OCI-LY7 (cell line): ENCODE measurements around the gene ZNF488. TPM values are rescaled to one million over a fixed set of nuclear protein-coding genes. Genes with fewer than 3 reads are reported as not detected.

Experiments used
- BruUV-seq: library from RNA; stranded (reverse); fragments of 400-500 nt; replicated peaks from 2 replicates; lab custom pipeline; 2021; lab: Mats Ljungman, UMichigan
- CTCF ChIA-PET: fragments of 300-600 bp; sonication (Branson Sonifier 250); formaldehyde crosslinking; loops from one replicate; lab custom pipeline; 2022; ENCODE audit warnings: antibody characterized with exemption; ENCODE audit not compliant: unreplicated experiment; lab: Charles Lee
- POLR2A ChIA-PET: fragments of 300-600 bp; sonication (Branson Sonifier 250); formaldehyde crosslinking; loops from one replicate; lab custom pipeline; 2022; ENCODE audit warnings: antibody characterized with exemption; lab: Charles Lee
- DNase-seq: peaks from one replicate; pipeline ENCODE4 v3.0.0-alpha.2; 2015; ENCODE audit warnings: low spot score
- H2AFZ ChIP-seq: fragments of 200-600 bp; sonication (generic), shearing (Covaris generic); 2 replicates; pipeline ENCODE4 v1.6.1; 2014; ENCODE audit warnings: mild to moderate bottlenecking, antibody characterized with exemption, low read length, moderate library complexity
- H3K27ac ChIP-seq: fragments of 200-600 bp; sonication (generic); 2 replicates; pipeline ENCODE4 v1.5.1; 2014; ENCODE audit warnings: mixed run types, low read depth, mild to moderate bottlenecking, moderate library complexity, low read length, inconsistent platforms; ENCODE audit not compliant: poor library complexity, severe bottlenecking
- H3K36me3 ChIP-seq: fragments of 200-600 bp; sonication (generic); 2 replicates; pipeline ENCODE4 v1.6.1; 2014; ENCODE audit warnings: mild to moderate bottlenecking, antibody characterized with exemption, low read length, moderate library complexity, mixed read lengths; ENCODE audit not compliant: insufficient read depth
- H3K4me1 ChIP-seq: fragments of 200-600 bp; sonication (generic); 2 replicates; pipeline ENCODE4 v1.5.1; 2014; ENCODE audit warnings: mild to moderate bottlenecking, low read length; ENCODE audit not compliant: insufficient read depth, poor library complexity, severe bottlenecking
- H3K4me2 ChIP-seq: fragments of 200-600 bp; sonication (generic); 2 replicates; pipeline ENCODE4 v1.6.1; 2014; ENCODE audit warnings: mild to moderate bottlenecking, low read length
- H3K4me3 ChIP-seq: fragments of 200-600 bp; sonication (generic); 2 replicates; pipeline ENCODE4 v1.5.1; 2014; ENCODE audit warnings: mild to moderate bottlenecking, low read depth, low read length; ENCODE audit not compliant: poor library complexity, severe bottlenecking
- H3K79me2 ChIP-seq: fragments of 200-600 bp; sonication (generic); 2 replicates; pipeline ENCODE4 v1.6.1; 2016; ENCODE audit warnings: low read depth, mild to moderate bottlenecking, low read length, moderate library complexity, mixed read lengths; ENCODE audit not compliant: insufficient read depth
- H3K9me2 ChIP-seq: fragments of 200-600 bp; sonication (generic); 2 replicates; pipeline ENCODE4 v1.6.1; 2016; ENCODE audit warnings: mild to moderate bottlenecking, low read length, mixed read lengths; ENCODE audit not compliant: insufficient read depth
- H3K9me3 ChIP-seq: fragments of 200-600 bp; sonication (generic); 2 replicates; pipeline ENCODE4 v1.6.1; 2014; ENCODE audit warnings: mild to moderate bottlenecking, mixed run types, low read length, mixed read lengths
- H4K20me1 ChIP-seq: fragments of 200-600 bp; sonication (generic); 2 replicates; pipeline ENCODE4 v1.6.1; 2014; ENCODE audit warnings: mild to moderate bottlenecking, antibody characterized with exemption, low read length, moderate library complexity, mixed read lengths; ENCODE audit not compliant: insufficient read depth
- CTCF ChIP-seq: fragments of 200-600 bp; sonication (generic); conservative IDR thresholded peaks from 2 replicates; pipeline ENCODE4 v1.5.1; 2014; ENCODE audit warnings: mild to moderate bottlenecking, antibody characterized with exemption, low read length, moderate library complexity, mixed read lengths
- EZH2phosphoT487 ChIP-seq: fragments of 200-600 bp; sonication (generic); IDR thresholded peaks from 2 replicates; pipeline ENCODE4 v1.6.1; 2018; ENCODE audit warnings: low read depth, borderline replicate concordance, mild to moderate bottlenecking, mixed run types, antibody characterized with exemption, low read length, moderate library complexity, mixed read lengths
- intact Hi-C: fragments of 100-400 bp; cut with micrococcal nuclease; formaldehyde crosslinking; loops from one replicate; pipeline ENCODE4 v1.10.0; 2022; ENCODE audit not compliant: unreplicated experiment
- total RNA-seq, 2 experiments: library from RNA; depleted of rRNA in 1 of 2; stranded (reverse); fragments of >200 nt in 1 of 2; shearing (Covaris generic) in 1 of 2; gene quantifications; 2 replicates each; pipeline ENCODE4 v1.2.3, GENCODE V29; 2014 to 2022

Gene ZNF488
- total RNA-seq, 2 experiments from 2014 or later, result 0.06 to 0.34 TPM

- Histone ChIP-seq H3K9me2 (no peaks in the 10 kb centered on the region), H3K36me3 (no peaks in the 10 kb centered on the region), H2AFZ (no peak overlapping the region), H4K20me1 (no peaks in the 10 kb centered on the region), H3K79me2 (no peaks in the 10 kb centered on the region), H3K4me1 (no peaks in the 10 kb centered on the region), H3K27ac (no peak overlapping the region), H3K9me3 (no peaks in the 10 kb centered on the region), H3K4me3 (no peak overlapping the region), H3K4me2 (no peak overlapping the region)
- ChIA-PET CTCF (no interaction called here), POLR2A (no interaction called here)
- TF ChIP-seq CTCF (no peak), EZH2phosphoT487 (no peak)
- DNase-seq, result no peak
- intact Hi-C loops, result no loop called here
- BruUV-seq, result no TSS peak
These were observed 25.0 kb downstream of the ZNF488 start for GRCh38 chr10:47359101-47359500.

DNA sequence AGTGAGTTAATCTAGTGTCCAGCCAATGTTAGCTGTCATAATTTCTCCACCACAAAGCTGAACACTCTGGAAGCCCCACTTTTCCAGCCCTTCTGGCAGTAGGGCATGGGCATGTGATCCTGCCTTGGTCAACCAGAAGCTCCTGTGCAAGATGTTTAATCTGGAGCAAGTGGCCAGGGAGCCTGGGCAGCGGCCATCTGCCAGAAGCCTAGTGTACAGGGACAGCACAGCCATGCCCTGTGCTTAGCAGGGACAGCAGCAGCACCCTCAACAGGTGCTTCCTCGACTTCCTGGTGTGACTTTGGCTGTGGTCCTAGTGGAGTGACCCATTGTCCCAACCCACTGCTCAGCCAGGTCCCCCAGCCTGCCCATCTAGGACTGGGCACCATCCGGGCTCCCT is 25.6 kb downstream of the ZNF488 start:
- no peak for TF ChIP-seq EZH2phosphoT487
- TF ChIP-seq CTCF, result no peak
- H3K36me3 ChIP-seq, result no peaks in the 10 kb centered on the region
- H3K9me2 ChIP-seq, result no peaks in the 10 kb centered on the region
- no peak for DNase-seq
- H3K4me1 ChIP-seq, result no peaks in the 10 kb centered on the region
- no peak overlapping the region for H3K4me2 ChIP-seq
- no peaks in the 10 kb centered on the region for H3K79me2 ChIP-seq
- ChIA-PET CTCF (no interaction called here), POLR2A (no interaction called here)
- H4K20me1 ChIP-seq, result no peaks in the 10 kb centered on the region
- intact Hi-C loops, result no loop called here
- no TSS peak for BruUV-seq
- no peaks in the 10 kb centered on the region for H3K9me3 ChIP-seq
- H3K27ac ChIP-seq, result no peak overlapping the region
- H3K4me3 ChIP-seq, result no peak overlapping the region
- H2AFZ ChIP-seq, result no peak overlapping the region

DNA sequence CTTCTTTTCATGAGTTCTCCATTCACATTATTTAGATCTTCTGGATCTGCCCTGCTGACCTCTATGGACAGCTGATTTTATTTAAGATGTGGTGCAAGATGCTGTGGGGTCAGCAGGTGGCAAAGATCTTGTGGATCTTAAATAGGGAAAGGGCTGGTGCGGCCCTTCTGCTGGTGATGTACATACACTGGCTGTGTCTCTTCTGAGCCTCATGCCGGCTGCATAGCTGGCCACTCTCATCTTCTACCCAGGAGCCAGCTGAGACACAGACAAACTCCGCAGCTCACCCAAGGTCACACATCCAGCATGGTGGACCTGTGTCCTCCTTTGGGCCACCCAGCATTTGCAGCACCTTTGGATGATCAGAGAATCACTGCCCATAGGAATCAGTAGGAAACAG is 26.2 kb downstream of the ZNF488 start:
- Histone ChIP-seq H2AFZ (no peak overlapping the region), H3K9me2 (no peaks in the 10 kb centered on the region), H3K79me2 (no peaks in the 10 kb centered on the region), H3K36me3 (no peaks in the 10 kb centered on the region), H3K9me3 (no peaks in the 10 kb centered on the region), H4K20me1 (no peaks in the 10 kb centered on the region), H3K27ac (no peak overlapping the region), H3K4me3 (no peak overlapping the region), H3K4me2 (no peak overlapping the region), H3K4me1 (no peaks in the 10 kb centered on the region)
- BruUV-seq, result no TSS peak
- CTCF ChIA-PET, result no interaction called here
- DNase-seq, result no peak
- TF ChIP-seq CTCF, result no peak
- TF ChIP-seq EZH2phosphoT487, result no peak
- POLR2A ChIA-PET, result no interaction called here
- intact Hi-C loops, result no loop called here
